ENCODE measurements around the gene SCUBE1.

GRCh38 chr22:43275545-43276317, 67.4 kb downstream of the SCUBE1 start:
- TF ChIP-seq EZH2 (IDR thresholded peaks at IDR 0.05; ENCODE audit: insufficient read depth, poor library complexity, severe bottlenecking) = no peak
- TF ChIP-seq EZH2phosphoT487 (IDR thresholded peaks at IDR 0.05; ENCODE audit: insufficient read depth, low read depth) = no peak

Data from GM23248 (cell line).